Measurements from ENCODE around the gene L3HYPDH.
A peak's percentile ranks its signal among the peaks of the same experiment; 100 is the strongest.
"Not testable (repeated sequence)": the region's sequence is repeated elsewhere in the genome, so short reads cannot be mapped to it uniquely, and the experiment has no call there.

L3HYPDH gene

DNA sequence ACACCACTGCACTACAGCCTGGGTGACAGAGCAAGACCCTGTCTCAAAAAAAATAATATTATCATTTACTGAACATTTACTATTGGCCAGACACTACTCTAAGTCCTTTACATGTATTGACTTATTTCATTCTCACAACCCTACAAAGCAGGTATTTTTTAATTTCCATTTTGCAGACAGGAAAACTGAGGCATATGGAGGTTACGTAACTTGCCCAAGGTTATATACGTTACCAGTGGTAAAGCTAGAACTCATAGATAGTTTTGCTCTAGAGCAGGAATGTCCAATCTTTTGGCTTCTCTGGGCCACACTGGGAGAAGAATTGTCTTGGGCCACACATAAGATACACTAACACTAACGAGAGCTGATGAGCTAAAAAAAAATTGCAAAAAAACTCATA is 5.7 kb downstream of the L3HYPDH start:
- DNase-seq (ENCODE audit: low spot score), result no peak

DNA sequence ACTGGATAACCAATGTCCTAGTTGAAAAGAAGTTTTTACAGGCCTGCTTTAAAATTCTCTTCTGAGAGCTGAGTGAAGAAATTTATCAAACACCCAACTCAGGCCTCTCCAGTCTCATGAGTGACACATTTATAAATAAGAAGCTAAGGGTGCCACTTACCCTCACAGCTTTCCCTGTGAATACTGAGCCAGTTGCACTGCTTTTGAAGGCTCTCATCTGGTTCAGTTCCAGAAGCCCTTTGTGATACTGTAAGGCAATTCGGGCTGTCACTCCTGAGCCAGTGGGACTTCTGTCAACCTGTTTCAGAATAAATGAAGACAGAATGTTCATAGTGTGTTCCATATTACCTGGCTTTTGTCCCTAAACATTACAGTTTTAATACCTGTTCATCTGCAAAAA is 8.5 kb downstream of the L3HYPDH start:
- DNase-seq (ENCODE audit: low spot score), result no peak

GRCh38 chr14:59474172-59474571 is 10.0 kb downstream of the L3HYPDH start:
- DNase-seq (ENCODE audit: low spot score), result no peak

DNA sequence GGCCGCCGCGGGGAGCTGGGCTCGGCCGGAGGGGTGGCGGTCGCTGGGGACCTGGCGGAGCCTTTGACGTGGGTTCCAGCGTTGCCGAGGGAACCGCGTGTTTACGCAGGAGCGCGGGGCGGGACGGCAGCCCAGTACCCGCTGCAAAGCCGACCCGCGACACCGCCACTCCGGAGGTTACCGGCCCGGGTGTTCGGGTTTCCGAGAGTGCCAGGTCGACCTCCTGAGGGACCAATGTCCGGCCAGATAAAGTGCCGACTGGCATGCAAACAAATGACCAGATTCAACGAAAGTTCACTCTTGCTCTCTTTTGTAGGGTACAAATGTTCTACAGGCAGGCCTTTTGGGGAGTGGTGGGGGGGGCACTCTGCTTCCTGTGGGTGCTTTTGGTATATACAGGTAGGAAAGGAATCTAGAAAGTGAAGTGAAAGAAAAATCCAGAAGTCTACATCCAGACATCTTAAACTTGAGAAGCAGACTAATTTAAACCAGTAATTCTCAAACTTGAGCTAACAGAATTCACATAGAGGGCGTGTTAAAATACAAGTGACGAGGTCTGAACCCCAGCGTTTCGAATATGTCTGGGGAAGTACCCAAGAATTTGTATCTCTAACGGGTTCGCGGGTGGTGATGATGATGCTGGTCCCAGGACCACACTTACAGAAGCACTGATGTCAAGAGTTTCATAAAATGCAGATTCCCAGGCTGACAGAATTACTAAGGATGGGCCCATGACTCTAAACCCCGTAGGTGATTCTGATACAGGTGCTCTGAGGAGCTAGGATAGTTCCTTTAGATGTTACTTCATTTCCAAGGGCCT is 18.7 kb downstream of the L3HYPDH start, which contains the start of gene GPR135:
TSS of gene GPR135 (minus strand) at position 65 of the 820 bp plus-strand sequence. CDS start 154 bp downstream, outside the sequence.
- DNase-seq (ENCODE audit: low spot score), result peak; percentile 36

GRCh38 chr14:59464486-59465315 is 19.5 kb downstream of the L3HYPDH start:
- peak; percentile 41 for DNase-seq (ENCODE audit: low spot score)

- peak; percentile 9 for DNase-seq (ENCODE audit: low spot score)
Measured at GRCh38 chr14:59463787-59464485, 20.3 kb downstream of the L3HYPDH start.

DNA sequence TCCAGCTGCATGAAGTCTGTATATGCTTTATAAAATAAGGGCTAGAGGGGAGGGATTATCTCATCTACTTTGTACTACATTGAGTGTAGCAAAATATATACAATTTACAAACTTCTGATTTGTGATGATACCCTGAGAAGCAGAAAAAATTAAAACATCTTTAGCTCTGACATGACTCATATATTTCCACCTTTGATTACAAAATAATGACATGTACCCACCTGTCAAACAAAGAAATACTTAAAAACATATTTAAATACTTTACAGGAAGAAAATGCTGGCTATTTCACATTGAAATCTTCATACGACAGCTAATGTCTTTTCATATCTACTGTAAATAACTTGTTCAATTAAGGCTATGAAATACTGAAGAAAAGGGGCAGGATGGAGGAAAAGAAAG is 22.3 kb downstream of the L3HYPDH start:
- no peak for DNase-seq (ENCODE audit: low spot score)

DNA sequence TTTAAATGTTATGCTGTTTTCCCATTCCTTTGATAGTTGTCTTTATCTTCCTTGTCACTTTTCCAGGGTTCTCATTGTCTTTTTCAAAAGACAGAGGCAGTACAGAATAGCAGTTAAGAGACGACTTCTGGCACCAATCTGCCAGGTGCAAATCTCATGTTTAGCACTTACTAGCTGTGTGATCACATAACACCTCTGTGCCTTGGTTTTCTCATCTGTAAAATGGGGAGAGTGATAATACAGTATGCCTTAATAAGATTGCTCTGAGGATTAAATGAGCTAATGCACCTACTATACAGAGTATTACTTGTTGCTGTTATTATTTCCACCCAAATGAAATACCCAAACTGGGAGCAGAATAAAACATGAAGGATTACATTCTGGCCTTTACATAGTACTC is 23.8 kb downstream of the L3HYPDH start:
- DNase-seq (ENCODE audit: low spot score), result no peak

DNA sequence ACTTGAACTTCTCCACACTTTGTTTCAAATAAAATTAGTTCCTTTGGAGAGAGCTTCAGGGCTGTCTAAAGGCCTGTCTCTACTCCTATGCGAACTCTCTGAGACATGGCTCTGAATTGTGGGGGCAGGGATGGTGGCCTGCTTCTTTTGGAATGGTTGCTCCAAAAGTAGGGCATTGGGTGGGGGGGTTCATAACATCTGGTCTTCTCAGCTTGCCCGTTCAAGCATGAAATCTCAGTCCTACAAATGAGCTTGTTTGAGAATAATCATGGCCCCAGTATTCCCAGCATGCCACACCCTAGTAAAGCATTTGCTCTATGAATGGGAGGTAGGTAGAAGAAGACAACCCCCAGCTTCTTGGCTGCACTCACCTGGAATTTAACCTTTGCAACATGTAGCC is 25.7 kb downstream of the L3HYPDH start:
- DNase-seq (ENCODE audit: low spot score), result no peak

DNA sequence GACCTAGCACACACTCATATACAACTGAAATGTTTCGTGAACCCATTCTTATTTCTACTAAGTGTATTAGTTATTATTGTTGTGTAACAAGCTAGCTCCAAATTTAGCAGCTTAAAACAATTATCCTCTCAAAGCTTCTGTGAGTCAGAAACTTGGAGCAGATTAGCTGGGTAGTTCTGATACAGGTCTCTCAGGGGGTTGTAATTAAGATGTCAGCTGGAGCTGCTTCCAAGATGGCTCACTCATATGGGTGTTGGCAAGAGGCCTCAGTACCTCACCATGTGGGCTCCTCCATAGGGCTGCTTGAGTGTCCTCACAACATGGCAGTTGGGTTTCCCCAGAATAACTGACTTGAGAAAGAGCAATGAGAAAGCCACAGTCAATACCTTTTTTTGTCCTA is 28.8 kb downstream of the L3HYPDH start:
- DNase-seq (ENCODE audit: low spot score), result no peak

DNA sequence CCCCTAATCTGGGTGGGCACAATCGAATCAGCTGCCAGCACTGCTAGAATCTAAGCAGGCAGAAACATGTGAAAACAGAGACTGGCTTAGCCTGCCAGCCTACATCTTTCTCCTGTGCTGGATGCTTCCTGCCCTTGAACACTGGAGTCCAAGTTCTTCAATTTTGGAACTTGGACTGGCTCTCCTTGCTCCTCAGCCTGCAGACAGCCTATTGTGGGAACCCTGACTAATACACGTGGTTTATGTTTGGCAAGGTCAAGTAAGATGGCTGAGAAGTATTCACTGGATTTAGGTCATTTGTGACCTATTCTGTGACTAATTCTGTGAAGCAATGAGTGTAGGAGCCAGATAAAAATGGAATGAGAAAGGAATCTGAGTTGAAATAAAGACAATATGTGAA is 30.1 kb downstream of the L3HYPDH start:
- no peak for DNase-seq (ENCODE audit: low spot score)

DNA sequence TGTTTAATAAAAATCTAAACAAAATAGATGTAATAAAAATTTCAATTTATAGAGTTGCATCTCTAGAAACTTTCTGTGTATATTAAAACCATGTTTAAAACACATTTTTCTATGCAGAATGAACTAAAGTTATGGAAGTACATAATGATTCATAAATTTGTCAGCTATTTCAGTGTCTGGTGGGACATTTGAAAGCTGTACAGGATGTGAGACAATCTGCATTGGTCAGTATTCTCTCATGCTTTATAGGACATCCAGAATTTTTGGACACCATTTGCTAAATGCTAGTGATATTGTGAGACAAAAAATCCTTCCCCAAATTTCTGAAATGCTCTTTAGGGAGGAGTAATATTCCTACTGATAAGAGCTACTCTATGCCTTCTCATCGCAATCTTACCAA is 32.4 kb downstream of the L3HYPDH start:
- DNase-seq (ENCODE audit: low spot score), result no peak

- no peak for DNase-seq (ENCODE audit: low spot score)
Measured at GRCh38 chr14:59450716-59451115, 33.5 kb downstream of the L3HYPDH start.

DNA sequence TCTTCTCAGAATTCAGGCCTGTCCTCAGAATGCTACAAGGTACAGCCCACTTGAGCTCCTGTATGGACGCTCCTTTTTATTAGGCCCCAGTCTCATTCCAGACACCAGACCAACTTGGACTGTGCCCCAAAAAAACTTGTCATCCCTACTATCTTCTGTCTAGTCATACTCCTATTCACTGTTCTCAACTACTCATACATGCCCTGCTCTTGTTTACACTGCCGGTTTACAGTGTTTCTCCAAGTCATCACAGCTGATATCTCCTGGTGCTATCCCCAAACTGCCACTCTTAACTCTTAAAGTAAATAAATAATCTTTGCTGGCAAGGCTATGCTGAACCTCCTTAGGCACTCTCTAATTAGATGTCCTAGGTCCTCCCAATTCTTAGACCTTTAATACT is 35.5 kb downstream of the L3HYPDH start:
- DNase-seq (ENCODE audit: low spot score), result not testable (repeated sequence)

GRCh38 chr14:59439256-59439965 is 44.8 kb downstream of the L3HYPDH start:
- DNase-seq (ENCODE audit: low spot score), result no peak

- DNase-seq (ENCODE audit: low spot score), result no peak
Measured at GRCh38 chr14:59438195-59438647, 46.0 kb downstream of the L3HYPDH start.

DNA sequence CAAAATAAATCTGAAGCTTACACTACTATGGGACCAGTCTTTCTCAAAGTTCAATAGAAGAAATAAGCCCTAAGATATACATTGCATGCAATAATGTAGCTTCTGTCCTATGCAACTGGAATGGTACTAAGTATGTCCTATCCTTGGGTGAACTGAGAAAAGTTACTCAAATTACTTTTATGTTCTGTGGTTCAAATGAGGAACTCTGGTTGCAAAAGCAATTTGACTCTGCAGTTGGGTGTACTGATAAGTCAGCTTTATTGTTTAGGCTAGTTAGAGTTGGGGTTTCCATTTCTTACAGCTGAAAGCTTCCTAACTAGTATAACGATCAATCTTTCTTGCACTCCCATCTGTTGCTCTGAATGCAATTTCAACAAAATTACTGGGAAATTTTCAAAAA is 48.2 kb downstream of the L3HYPDH start:
- no peak for DNase-seq (ENCODE audit: low spot score)

DNA sequence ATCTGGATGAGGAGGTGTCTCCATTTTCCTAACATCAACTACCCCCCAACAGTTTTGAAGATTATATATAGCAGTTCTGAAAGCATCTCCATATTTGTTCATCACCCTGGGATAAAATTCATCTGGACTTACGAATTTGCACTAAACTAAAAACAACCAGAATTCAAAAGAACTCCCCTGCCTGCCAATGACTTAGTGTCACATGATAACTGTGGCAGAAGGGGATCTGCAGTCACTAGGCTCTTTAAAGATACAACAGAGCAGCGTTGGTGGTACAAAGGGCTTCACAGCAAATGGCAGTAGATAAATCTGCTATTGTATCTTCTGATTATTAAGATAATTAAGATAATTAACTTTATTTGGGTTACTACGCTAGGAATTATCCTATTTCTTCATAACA is 49.1 kb downstream of the L3HYPDH start:
- DNase-seq (ENCODE audit: low spot score), result no peak

DNA sequence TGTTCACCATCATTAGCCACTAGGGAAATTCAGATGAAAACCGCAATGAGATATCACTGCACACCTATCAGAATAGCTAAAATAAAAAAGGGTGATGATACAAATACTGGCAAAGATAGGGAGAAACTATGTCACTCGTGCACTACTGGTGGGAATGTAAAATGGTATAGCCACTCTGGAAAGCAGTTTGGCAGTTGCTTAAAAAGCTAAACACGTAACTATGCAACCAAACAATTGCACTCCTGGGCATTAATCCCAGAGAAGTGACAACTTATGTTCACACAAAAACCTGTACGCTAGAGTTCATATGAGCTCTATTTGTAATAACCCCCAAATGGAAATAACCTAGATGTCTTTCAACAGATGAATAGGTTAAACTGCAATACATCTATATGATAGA is 54.4 kb downstream of the L3HYPDH start:
- DNase-seq (ENCODE audit: low spot score), result no peak

- no peak for DNase-seq (ENCODE audit: low spot score)
Measured at GRCh38 chr14:59428581-59429012, 55.6 kb downstream of the L3HYPDH start.

DNA sequence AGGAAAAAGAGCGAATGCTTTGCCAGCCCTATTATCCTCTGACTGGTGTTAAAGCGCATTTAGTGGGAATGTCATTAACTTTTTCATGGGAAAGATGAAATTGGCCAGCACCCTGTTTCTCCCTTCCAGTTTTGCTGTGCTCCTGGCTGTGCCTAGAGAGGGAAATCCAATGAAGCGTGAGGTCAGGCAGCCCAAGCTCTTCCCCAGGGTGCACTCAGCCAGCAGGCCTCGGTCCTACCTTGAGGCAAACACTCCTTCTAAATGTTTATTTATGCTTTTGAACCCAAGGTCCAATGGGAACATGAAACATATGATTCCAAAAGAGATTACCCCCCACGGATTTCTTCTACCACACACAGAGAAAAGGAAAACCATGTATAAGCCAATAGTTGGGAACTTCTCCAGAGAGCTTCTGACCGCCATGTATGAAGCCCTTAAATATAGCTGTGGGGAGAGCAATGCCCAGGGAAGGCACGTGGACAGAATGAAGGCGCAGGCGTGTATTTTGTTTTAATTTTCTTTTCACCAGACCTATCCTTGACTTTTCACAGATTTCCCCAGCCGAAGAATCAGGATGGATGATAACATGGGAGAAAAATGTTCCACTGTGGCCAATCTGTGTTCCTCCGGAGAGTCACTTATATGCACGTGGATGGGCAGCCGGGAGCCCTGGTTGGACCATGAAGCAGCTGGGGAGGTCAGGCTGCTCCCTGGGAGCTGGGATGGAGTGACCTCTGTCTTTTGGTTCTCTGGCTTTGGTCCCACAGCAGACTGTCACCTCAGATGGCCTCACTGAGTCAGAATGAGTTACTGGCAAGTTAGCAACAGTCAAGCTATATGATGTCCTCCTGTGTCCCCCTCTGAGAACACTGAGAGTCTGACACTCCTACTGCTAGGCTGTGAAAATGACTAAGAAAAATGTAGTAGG is 56.3 kb downstream of the L3HYPDH start:
- no peak for DNase-seq (ENCODE audit: low spot score)
